ENCODE results near the gene PRKAG2.

- TF ChIP-seq CTCF (IDR thresholded peaks at IDR 0.05; ENCODE audit: low read depth, low read length) (peak; percentile 18), POLR2A (IDR thresholded peaks at IDR 0.05; ENCODE audit: extremely low read depth, insufficient read length) (no peak), MAX (IDR thresholded peaks at IDR 0.05; ENCODE audit: low read depth, low read length) (no peak), MYC (IDR thresholded peaks at IDR 0.05; ENCODE audit: low read depth, low read length) (no peak)
These were observed 5.0 kb downstream of the PRKAG2 start for GRCh38 chr7:151871904-151872303.

Data from NB4 (cell line).